ENCODE measurements around the gene SLC37A4.

SLC37A4 gene

DNA sequence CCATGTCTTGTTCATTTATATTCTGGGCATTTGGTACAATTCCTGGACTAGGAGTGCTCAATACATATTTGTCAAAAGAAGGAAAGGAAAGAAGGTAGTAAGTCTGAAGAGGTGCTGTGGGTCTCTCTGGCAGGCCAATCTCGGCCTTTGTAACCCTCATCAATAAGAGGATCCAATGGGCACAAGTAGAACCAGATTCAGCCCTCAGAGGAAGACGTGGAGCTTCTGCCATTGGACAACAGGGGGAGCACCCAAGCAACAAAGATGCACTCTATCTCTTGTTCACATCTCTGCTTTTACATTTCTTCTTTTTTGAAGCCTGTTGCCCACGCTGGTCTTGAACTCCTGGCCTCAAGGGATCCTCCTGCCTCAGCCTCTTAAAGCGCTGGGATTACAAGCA is 34.7 kb upstream of the SLC37A4 start:
- no peak for TF ChIP-seq FOXM1 (IDR thresholded peaks at IDR 0.05; ENCODE audit: borderline replicate concordance, low read depth)
- TF ChIP-seq, protein P1, sequence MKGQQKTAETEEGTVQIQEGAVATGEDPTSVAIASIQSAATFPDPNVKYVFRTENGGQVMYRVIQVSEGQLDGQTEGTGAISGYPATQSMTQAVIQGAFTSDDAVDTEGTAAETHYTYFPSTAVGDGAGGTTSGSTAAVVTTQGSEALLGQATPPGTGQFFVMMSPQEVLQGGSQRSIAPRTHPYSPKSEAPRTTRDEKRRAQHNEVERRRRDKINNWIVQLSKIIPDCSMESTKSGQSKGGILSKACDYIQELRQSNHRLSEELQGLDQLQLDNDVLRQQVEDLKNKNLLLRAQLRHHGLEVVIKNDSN (IDR thresholded peaks at IDR 0.05), result no peak
- TF ChIP-seq, protein P2, sequence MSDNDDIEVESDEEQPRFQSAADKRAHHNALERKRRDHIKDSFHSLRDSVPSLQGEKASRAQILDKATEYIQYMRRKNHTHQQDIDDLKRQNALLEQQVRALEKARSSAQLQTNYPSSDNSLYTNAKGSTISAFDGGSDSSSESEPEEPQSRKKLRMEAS (IDR thresholded peaks at IDR 0.05), result no peak
- no peak for TF ChIP-seq EP300 (IDR thresholded peaks at IDR 0.05; ENCODE audit: borderline replicate concordance)
- no peak for TF ChIP-seq NFIC (IDR thresholded peaks at IDR 0.05)
- TF ChIP-seq RAD21 (IDR thresholded peaks at IDR 0.05; ENCODE audit: low read depth), result peak; percentile 30; the same call in 1 of the 2 replicates
- TF ChIP-seq YY1 (IDR thresholded peaks at IDR 0.05; ENCODE audit: low read depth), result no peak
- TF ChIP-seq TCF12 (IDR thresholded peaks at IDR 0.05; ENCODE audit: low read depth), result no peak

DNA sequence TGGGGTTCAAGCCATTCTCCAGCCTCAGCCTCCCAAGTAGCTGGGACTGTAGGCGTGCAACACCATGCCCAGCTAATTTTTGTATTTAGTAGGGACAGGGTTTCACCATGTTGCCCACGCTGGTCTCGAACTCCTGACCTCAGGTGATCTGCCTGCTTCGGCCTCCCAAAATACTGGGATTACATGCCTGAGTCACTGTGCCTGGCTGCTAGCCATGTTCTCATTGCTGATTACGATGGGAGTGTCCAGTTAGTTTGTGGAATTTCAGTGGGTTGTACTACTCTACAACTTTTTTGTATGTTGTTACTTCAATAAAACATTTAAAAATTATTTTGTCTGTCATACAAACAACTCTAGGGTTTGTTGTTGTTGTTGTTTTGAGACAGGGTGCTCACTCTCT is 32.1 kb upstream of the SLC37A4 start:
- TF ChIP-seq, protein P2 (IDR thresholded peaks at IDR 0.05), result no peak
- TF ChIP-seq, protein P3, sequence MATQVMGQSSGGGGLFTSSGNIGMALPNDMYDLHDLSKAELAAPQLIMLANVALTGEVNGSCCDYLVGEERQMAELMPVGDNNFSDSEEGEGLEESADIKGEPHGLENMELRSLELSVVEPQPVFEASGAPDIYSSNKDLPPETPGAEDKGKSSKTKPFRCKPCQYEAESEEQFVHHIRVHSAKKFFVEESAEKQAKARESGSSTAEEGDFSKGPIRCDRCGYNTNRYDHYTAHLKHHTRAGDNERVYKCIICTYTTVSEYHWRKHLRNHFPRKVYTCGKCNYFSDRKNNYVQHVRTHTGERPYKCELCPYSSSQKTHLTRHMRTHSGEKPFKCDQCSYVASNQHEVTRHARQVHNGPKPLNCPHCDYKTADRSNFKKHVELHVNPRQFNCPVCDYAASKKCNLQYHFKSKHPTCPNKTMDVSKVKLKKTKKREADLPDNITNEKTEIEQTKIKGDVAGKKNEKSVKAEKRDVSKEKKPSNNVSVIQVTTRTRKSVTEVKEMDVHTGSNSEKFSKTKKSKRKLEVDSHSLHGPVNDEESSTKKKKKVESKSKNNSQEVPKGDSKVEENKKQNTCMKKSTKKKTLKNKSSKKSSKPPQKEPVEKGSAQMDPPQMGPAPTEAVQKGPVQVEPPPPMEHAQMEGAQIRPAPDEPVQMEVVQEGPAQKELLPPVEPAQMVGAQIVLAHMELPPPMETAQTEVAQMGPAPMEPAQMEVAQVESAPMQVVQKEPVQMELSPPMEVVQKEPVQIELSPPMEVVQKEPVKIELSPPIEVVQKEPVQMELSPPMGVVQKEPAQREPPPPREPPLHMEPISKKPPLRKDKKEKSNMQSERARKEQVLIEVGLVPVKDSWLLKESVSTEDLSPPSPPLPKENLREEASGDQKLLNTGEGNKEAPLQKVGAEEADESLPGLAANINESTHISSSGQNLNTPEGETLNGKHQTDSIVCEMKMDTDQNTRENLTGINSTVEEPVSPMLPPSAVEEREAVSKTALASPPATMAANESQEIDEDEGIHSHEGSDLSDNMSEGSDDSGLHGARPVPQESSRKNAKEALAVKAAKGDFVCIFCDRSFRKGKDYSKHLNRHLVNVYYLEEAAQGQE (IDR thresholded peaks at IDR 0.05; ENCODE audit: low read depth), result no peak
- TF ChIP-seq CREB1 (IDR thresholded peaks at IDR 0.05; ENCODE audit: low read depth), result no peak
- no peak for TF ChIP-seq YY1 (IDR thresholded peaks at IDR 0.05; ENCODE audit: low read depth)
- TF ChIP-seq TEAD4 (IDR thresholded peaks at IDR 0.05), result no peak
- TF ChIP-seq, protein P1 (IDR thresholded peaks at IDR 0.05), result no peak
- no peak for TF ChIP-seq RAD21 (IDR thresholded peaks at IDR 0.05; ENCODE audit: low read depth)
- TF ChIP-seq EGR1 (IDR thresholded peaks at IDR 0.05), result no peak
- no peak for TF ChIP-seq ZBTB7A (IDR thresholded peaks at IDR 0.05; ENCODE audit: low read depth)
- no peak for TF ChIP-seq TCF12 (IDR thresholded peaks at IDR 0.05; ENCODE audit: low read depth)
- no peak for TF ChIP-seq CEBPB (IDR thresholded peaks at IDR 0.05)

DNA sequence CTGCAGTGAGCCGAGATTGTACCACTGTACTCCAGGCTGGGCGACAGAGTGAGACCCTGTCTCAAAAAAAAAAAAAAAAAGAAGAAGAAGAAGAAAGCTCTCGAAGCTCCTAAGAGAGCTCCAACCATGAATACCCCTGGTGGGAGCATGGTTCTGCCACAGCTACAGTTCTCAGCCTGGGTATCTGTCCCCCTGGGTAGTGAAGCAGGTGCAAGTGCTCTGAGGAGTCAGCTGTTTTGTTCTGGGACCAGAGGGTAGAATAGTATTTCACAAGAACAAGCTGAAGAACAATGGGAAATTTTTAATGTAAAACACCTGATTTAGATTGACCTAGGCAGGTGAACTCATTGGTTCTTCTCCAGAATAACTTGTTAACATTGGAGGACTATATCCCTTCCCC is 30.6 kb upstream of the SLC37A4 start:
- TF ChIP-seq TCF12 (IDR thresholded peaks at IDR 0.05; ENCODE audit: low read depth) (no peak), CEBPB (IDR thresholded peaks at IDR 0.05) (no peak), NFIC (IDR thresholded peaks at IDR 0.05) (no peak), ZBTB7A (IDR thresholded peaks at IDR 0.05; ENCODE audit: low read depth) (no peak), TAF1 (IDR thresholded peaks at IDR 0.05; ENCODE audit: low read depth) (no peak)

DNA sequence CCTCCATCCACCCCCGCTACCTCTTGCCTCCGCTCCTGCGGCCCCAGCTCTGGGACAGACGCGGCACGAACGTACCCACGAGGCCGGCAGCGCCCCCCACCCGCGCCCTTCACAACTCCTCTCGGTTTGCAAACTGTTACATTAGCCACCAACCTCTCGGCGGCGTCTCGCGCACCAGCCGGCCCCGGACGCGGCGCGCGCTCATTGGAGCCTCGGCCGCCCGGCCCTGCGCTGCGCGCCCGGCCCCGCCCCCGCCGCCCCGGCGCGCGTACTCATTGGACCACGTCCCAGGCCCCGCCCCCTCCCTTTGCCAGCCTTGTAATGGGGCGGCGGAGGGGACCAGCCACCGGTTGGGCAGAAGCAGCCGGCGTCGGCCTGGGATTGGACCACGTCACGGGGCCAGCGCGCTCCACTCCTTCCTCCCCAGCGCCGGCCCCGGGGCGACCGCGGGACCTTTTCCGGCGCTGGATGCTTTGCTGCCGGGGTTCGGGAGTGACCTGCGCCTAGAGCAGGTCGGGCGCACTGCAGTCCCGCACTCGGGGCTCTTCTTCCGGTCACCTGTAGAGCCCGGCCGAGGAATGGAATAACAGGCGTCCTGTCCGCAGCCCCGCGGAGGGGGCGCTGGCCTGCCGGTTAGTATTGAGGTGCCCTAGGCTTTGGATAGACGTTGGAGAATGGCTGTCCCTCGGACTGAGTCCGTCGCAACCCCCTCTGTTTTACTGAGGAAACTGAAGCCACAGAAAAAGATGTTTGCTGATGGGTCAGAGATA is 26.5 kb upstream of the SLC37A4 start, which contains the start of gene HYOU1:
Gene HYOU1 (minus strand): TSS at position 206 of the 770 bp plus-strand sequence. CDS start 1,045 bp downstream, outside the sequence.
- TF ChIP-seq, protein P3 (IDR thresholded peaks at IDR 0.05; ENCODE audit: low read depth), result no peak
- TF ChIP-seq NFIC (IDR thresholded peaks at IDR 0.05), result no peak
- TF ChIP-seq EP300 (IDR thresholded peaks at IDR 0.05; ENCODE audit: borderline replicate concordance), result no peak
- no peak for TF ChIP-seq TEAD4 (IDR thresholded peaks at IDR 0.05)
- TF ChIP-seq, protein P1 (IDR thresholded peaks at IDR 0.05), result no peak
- peak; percentile 63; the same call in 1 of the 2 replicates for TF ChIP-seq CREB1 (IDR thresholded peaks at IDR 0.05; ENCODE audit: low read depth)
- TF ChIP-seq TAF1 (IDR thresholded peaks at IDR 0.05; ENCODE audit: low read depth), result peak; percentile 73
- TF ChIP-seq, protein P2 (IDR thresholded peaks at IDR 0.05), result peak; percentile 71; the same call in 1 of the 2 replicates
- TF ChIP-seq EGR1 (IDR thresholded peaks at IDR 0.05), result no peak
- no peak for TF ChIP-seq ZBTB7A (IDR thresholded peaks at IDR 0.05; ENCODE audit: low read depth)
- TF ChIP-seq RAD21 (IDR thresholded peaks at IDR 0.05; ENCODE audit: low read depth), result no peak
- peak; percentile 44; the same call in 1 of the 2 replicates for TF ChIP-seq YY1 (IDR thresholded peaks at IDR 0.05; ENCODE audit: low read depth)
- TF ChIP-seq FOXM1 (IDR thresholded peaks at IDR 0.05; ENCODE audit: borderline replicate concordance, low read depth), result no peak
- TF ChIP-seq CEBPB (IDR thresholded peaks at IDR 0.05), result no peak
- no peak; the same call in 1 of the 2 replicates for TF ChIP-seq TCF12 (IDR thresholded peaks at IDR 0.05; ENCODE audit: low read depth)

DNA sequence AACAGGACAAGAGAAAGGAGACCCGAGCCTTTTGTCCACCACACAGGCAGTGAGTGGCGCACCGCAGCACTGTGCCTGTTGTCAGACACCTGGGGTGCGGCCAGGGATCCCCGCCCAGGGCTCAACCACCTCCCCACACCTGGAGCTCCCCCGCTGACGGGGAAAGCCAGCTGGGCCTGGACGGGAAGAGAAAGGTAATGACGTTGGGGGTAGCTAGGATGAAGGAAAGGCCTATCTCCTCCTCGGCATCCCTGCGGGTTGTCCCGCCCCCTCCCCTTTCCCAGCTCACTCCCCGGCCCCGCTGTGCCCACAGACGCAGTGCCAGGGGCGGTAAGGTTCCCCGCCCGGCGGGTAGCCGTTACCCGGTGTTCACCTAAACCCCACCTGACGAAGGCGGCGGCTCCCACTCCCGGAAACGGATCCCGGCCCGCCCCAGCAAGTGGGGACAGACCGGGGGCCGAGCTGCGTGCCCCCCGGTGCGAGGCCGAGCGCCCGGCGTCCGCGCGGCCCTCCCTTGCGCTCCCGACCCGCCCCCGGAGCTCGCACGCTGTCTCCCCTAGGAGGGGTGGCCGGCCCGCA is 25.8 kb upstream of the SLC37A4 start:
- TF ChIP-seq FOXM1 (IDR thresholded peaks at IDR 0.05; ENCODE audit: borderline replicate concordance, low read depth), result no peak
- TF ChIP-seq CEBPB (IDR thresholded peaks at IDR 0.05), result no peak
- peak; percentile 72; the same call in 1 of the 2 replicates for TF ChIP-seq ZBTB7A (IDR thresholded peaks at IDR 0.05; ENCODE audit: low read depth)
- TF ChIP-seq EGR1 (IDR thresholded peaks at IDR 0.05), result peak; percentile 58
- peak; percentile 50; the same call in 1 of the 2 replicates for TF ChIP-seq TCF12 (IDR thresholded peaks at IDR 0.05; ENCODE audit: low read depth)
- TF ChIP-seq RAD21 (IDR thresholded peaks at IDR 0.05; ENCODE audit: low read depth), result no peak
- TF ChIP-seq TEAD4 (IDR thresholded peaks at IDR 0.05), result no peak
- TF ChIP-seq, protein P2 (IDR thresholded peaks at IDR 0.05), result no peak
